BE2C (cell line): Measurements from ENCODE around the gene SUMO1.

Experiments used
- DNase-seq: peaks from one replicate; pipeline ENCODE4 v3.0.0-alpha.2; 2020
- H3K27me3 ChIP-seq: fragments of 250-450 bp; sonication (Bioruptor Pico); 2 replicates; pipeline ENCODE4 v1.5.1; 2020; ENCODE audit warnings: mild to moderate bottlenecking
- H3K36me3 ChIP-seq: fragments of 250-450 bp; sonication (Bioruptor Pico); 2 replicates; pipeline ENCODE4 v1.5.1; 2020; ENCODE audit warnings: mild to moderate bottlenecking
- H3K4me1 ChIP-seq: fragments of 250-450 bp; sonication (Bioruptor Pico); 2 replicates; pipeline ENCODE4 v1.5.1; 2020
- H3K4me3 ChIP-seq: 2 replicates; pipeline ENCODE4 v1.5.1; 2011; ENCODE audit warnings: low read depth, low read length
- H3K9me3 ChIP-seq: fragments of 250-450 bp; sonication (Bioruptor Pico); 2 replicates; pipeline ENCODE4 v1.5.1; 2020
- CTCF ChIP-seq: IDR thresholded peaks from 2 replicates; pipeline ENCODE4 v1.5.1; 2012; ENCODE audit warnings: mild to moderate bottlenecking, low read depth, low read length

The SUMO1 gene

GRCh38 chr2:202204855-202205254 is 33.5 kb downstream of the SUMO1 start:
- TF ChIP-seq CTCF: no peak
- Histone ChIP-seq H3K27me3 (no peaks in the 10 kb centered on the region), H3K4me1 (no peaks in the 10 kb centered on the region), H3K9me3 (no peaks in the 10 kb centered on the region), H3K4me3 (no peak overlapping the region), H3K36me3 (peaks cover 21% of the 10 kb centered on the region)
- DNase-seq: no peak

- Histone ChIP-seq H3K4me1 (no peaks in the 10 kb centered on the region), H3K4me3 (no peak overlapping the region), H3K9me3 (no peaks in the 10 kb centered on the region), H3K27me3 (no peaks in the 10 kb centered on the region), H3K36me3 (peaks cover 14% of the 10 kb centered on the region)
- DNase-seq: no peak
- TF ChIP-seq CTCF: no peak
Measured at GRCh38 chr2:202203348-202203747, 35.0 kb downstream of the SUMO1 start.

- no peaks in the 10 kb centered on the region for H3K9me3 ChIP-seq
- no peaks in the 10 kb centered on the region for H3K27me3 ChIP-seq
- DNase-seq: no peak
- H3K36me3 ChIP-seq: peaks cover 6% of the 10 kb centered on the region
- no peak overlapping the region for H3K4me3 ChIP-seq
- H3K4me1 ChIP-seq: no peaks in the 10 kb centered on the region
- no peak for TF ChIP-seq CTCF
Measured at GRCh38 chr2:202201220-202202160, 36.9 kb downstream of the SUMO1 start.

GRCh38 chr2:202196727-202197126 is 41.7 kb downstream of the SUMO1 start:
- H3K4me1 ChIP-seq: no peaks in the 10 kb centered on the region
- no peak overlapping the region for H3K4me3 ChIP-seq
- no peaks in the 10 kb centered on the region for H3K27me3 ChIP-seq
- TF ChIP-seq CTCF: no peak
- H3K9me3 ChIP-seq: no peaks in the 10 kb centered on the region
- H3K36me3 ChIP-seq: no peaks in the 10 kb centered on the region
- no peak for DNase-seq

- Histone ChIP-seq H3K36me3 (no peaks in the 10 kb centered on the region), H3K9me3 (no peaks in the 10 kb centered on the region), H3K27me3 (no peaks in the 10 kb centered on the region), H3K4me3 (no peak overlapping the region), H3K4me1 (no peaks in the 10 kb centered on the region)
- no peak for TF ChIP-seq CTCF
- DNase-seq: no peak
Measured at GRCh38 chr2:202194418-202194817, 44.0 kb downstream of the SUMO1 start.

GRCh38 chr2:202193881-202194353 is 44.5 kb downstream of the SUMO1 start:
- Histone ChIP-seq H3K36me3 (no peaks in the 10 kb centered on the region), H3K4me3 (no peak overlapping the region), H3K27me3 (no peaks in the 10 kb centered on the region), H3K4me1 (no peaks in the 10 kb centered on the region), H3K9me3 (no peaks in the 10 kb centered on the region)
- no peak for TF ChIP-seq CTCF
- DNase-seq: peak; percentile 25
